ENCODE measurements around the gene CLCN1. TPM values are rescaled to one million over a fixed set of nuclear protein-coding genes. Genes with fewer than 3 reads are reported as not detected.

The CLCN1 gene
- total and polyA plus RNA-seq, 2 of the 8 experiments (the other 6 are each of a cell fraction or from before 2014, with no cell fraction given) = 0.36 to 0.41 TPM

DNA sequence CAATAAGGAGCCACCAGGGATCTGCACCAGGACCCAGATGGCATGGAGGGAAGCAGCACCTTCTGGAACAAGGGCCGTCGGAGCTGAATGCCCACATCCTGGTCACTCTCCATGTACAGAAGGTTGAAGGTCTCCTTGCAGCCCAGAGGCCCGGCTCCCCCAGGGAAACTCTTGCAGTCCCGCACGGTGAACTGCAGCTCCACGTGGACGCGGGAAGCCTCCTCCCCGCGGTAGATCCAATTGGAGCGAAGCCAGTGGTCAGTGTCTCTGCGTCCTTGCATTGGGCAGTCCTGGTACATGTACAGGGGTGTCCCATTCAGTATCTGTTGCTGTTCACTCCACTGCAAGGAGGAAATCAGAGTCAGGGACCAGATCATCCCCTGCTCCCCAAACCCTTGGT, 85.4 kb downstream of the CLCN1 start:
- Histone ChIP-seq H4K91ac (replicated peaks; ENCODE audit: insufficient read length, low read length) (no peak overlapping the region), H3K4ac (replicated peaks; ENCODE audit: insufficient read length, low read depth, low read length) (no peak overlapping the region), H3K23ac (ENCODE audit: insufficient read length) (no peak overlapping the region), H3K4me3 (ENCODE audit: extremely low read depth in 1 of 4, insufficient read depth in 2 of 4, low read depth in 3 of 4, low read length in 4 of 4) (no peak overlapping the region), H3K4me2 (ENCODE audit: insufficient read depth in 1 of 2, low read depth in 2 of 2, low read length in 2 of 2) (no peak overlapping the region), H3K79me2 (ENCODE audit: control insufficient read depth in 1 of 2, insufficient read depth in 2 of 2, low read length in 2 of 2) (peaks cover 0 to 33% of the 10 kb centered on the region in 2 experiments; a peak in 2 of 4 replicates), H4K5ac (ENCODE audit: insufficient read length, low read depth, low read length) (no peak overlapping the region), H3K27ac (ENCODE audit: low read depth, low read length) (no peak overlapping the region), H3K4me1 (replicated peaks in 1 of 4; ENCODE audit: control insufficient read depth in 3 of 4, insufficient read depth in 4 of 4, low read length in 3 of 4) (peaks cover 5 to 10% (median 9%) of the 10 kb centered on the region in 4 experiments), H3K27me3 (replicated peaks in 1 of 4; ENCODE audit: control insufficient read depth in 3 of 4, extremely low read depth in 1 of 4, insufficient read depth in 3 of 4, low read length in 3 of 4) (no peaks in the 10 kb centered on the region), H4K20me1 (replicated peaks in 1 of 2; ENCODE audit: control insufficient read depth in 1 of 2, insufficient read depth in 2 of 2, low read length in 2 of 2) (peaks cover 5 to 23% of the 10 kb centered on the region in 2 experiments), H3K18ac (ENCODE audit: extremely low read depth, low read length) (no peak overlapping the region), H2BK5ac (ENCODE audit: low read depth, low read length) (no peak overlapping the region), H4K8ac (ENCODE audit: extremely low read depth, insufficient read depth, low read length) (no peak overlapping the region; the same call in 1 of the 2 replicates), H2BK120ac (replicated peaks; ENCODE audit: low read depth, low read length) (no peak overlapping the region), H3K56ac (replicated peaks; ENCODE audit: insufficient read length, low read depth, low read length) (no peak overlapping the region), H3K9ac (replicated peaks in 1 of 4; ENCODE audit: extremely low read depth in 1 of 4, low read depth in 3 of 4, low read length in 3 of 4) (no peak overlapping the region), H2BK20ac (ENCODE audit: low read length) (no peak overlapping the region), H2BK15ac (ENCODE audit: low read length) (no peak overlapping the region), H3K14ac (ENCODE audit: insufficient read length) (no peak overlapping the region), H2AK5ac (ENCODE audit: low read depth, low read length) (no peak overlapping the region), H2BK12ac (ENCODE audit: low read depth, low read length) (no peak overlapping the region), H3K36me3 (ENCODE audit: control insufficient read depth in 2 of 4, insufficient read depth in 4 of 4, low read length in 3 of 4) (peaks cover 35 to 58% (median 55%) of the 10 kb centered on the region in 4 experiments), H3K79me1 (ENCODE audit: low read depth, low read length) (peaks cover 9% of the 10 kb centered on the region; the same call in 1 of the 2 replicates), H2AFZ (ENCODE audit: low read length) (no peak overlapping the region), H3K23me2 (ENCODE audit: low read depth, low read length) (peaks cover 2% of the 10 kb centered on the region; the same call in 1 of the 2 replicates), H3K9me3 (ENCODE audit: insufficient read depth in 2 of 2, low read depth in 1 of 2, low read length in 1 of 2) (no peaks in the 10 kb centered on the region)
- POLR2A ChIA-PET (ENCODE audit: partially characterized antibody) = interaction anchor here (0.6 to 25.2 kb wide), 5 partner anchors 10 to 63 kb away, joined by 3 to 518 read pairs (median 4); partner anchors contain the start of gene ZYX
- CTCF ChIA-PET (ENCODE audit: partially characterized antibody) = interaction anchor here (1.9 to 23.5 kb wide), 6 partner anchors 8 to 103 kb away, joined by 5 to 359 read pairs (median 52); partner anchors contain the start of gene ZYX
- WGBS, 2 experiments (ENCODE audit: extremely low coverage in 1 of 2, insufficient coverage in 1 of 2, insufficient read length in 1 of 2, insufficient replicate concordance in 2 of 2, low coverage in 1 of 2, low lambda C conversion rate in 2 of 2, missing lambda C conversion rate in 1 of 2) = 93% methylated on average over 12 of the region's 12 CpGs; no CpG with 5 or more reads in 1 of the 2 experiments
- DNase-seq (ENCODE audit: low read depth in 1 of 2, low spot score in 2 of 2) (no peak), FAIRE-seq (no peak)
- TF ChIP-seq CTBP2 (IDR thresholded peaks at IDR 0.05; ENCODE audit: borderline replicate concordance, insufficient read depth, insufficient read length, low read length) (no peak), SP2 (IDR thresholded peaks at IDR 0.05; ENCODE audit: low read length) (no peak), KDM5A (IDR thresholded peaks at IDR 0.05; ENCODE audit: low read length) (no peak), KDM1A (IDR thresholded peaks at IDR 0.05; ENCODE audit: borderline replicate concordance, low read length) (no peak), RFX5 (IDR thresholded peaks at IDR 0.05; ENCODE audit: borderline replicate concordance, low read depth, low read length) (no peak), MAFK (IDR thresholded peaks at IDR 0.05; ENCODE audit: low read depth, low read length) (no peak), HDAC6 (IDR thresholded peaks at IDR 0.05; ENCODE audit: low read depth, low read length) (no peak), CREB1 (IDR thresholded peaks at IDR 0.05) (no peak), POLR2AphosphoS5 (IDR thresholded peaks at IDR 0.05; ENCODE audit: low read depth, low read length) (no peak), TCF12 (IDR thresholded peaks at IDR 0.05; ENCODE audit: low read depth, low read length) (no peak), HDAC2 (IDR thresholded peaks at IDR 0.05; ENCODE audit: borderline replicate concordance in 1 of 2, low read depth in 2 of 2, low read length in 2 of 2) (no peak)
